OCI-LY1 (cell line): ENCODE measurements around the gene HOXA9.

Experiments
- H2AFZ ChIP-seq: fragments of 200-600 bp; sonication (generic), shearing (Covaris generic); 2 replicates; pipeline ENCODE4 v1.6.0; 2014; ENCODE audit warnings: antibody characterized with exemption, mild to moderate bottlenecking, low read length
- H3F3A ChIP-seq: fragments of 200-600 bp; sonication (generic), shearing (Covaris generic); 2 replicates; pipeline ENCODE4 v1.6.0; 2014; ENCODE audit warnings: mild to moderate bottlenecking, antibody characterized with exemption, low read length, moderate library complexity; ENCODE audit not compliant: insufficient read depth
- H3K27ac ChIP-seq: fragments of 200-600 bp; sonication (generic); 2 replicates; pipeline ENCODE4 v1.5.1; 2014; ENCODE audit warnings: low read length, mixed run types, mild to moderate bottlenecking, low read depth; ENCODE audit not compliant: poor library complexity, severe bottlenecking
- H3K27me3 ChIP-seq: fragments of 200-600 bp; sonication (generic); 2 replicates; pipeline ENCODE4 v1.6.0; 2014; ENCODE audit warnings: antibody characterized with exemption, mild to moderate bottlenecking, low read length, moderate library complexity; ENCODE audit not compliant: insufficient read depth
- H3K36me3 ChIP-seq: fragments of 200-600 bp; sonication (generic); 2 replicates; pipeline ENCODE4 v1.6.1; 2014; ENCODE audit warnings: mild to moderate bottlenecking, antibody characterized with exemption, low read length, moderate library complexity, mixed read lengths; ENCODE audit not compliant: insufficient read depth
- H3K4me1 ChIP-seq: fragments of 200-600 bp; sonication (generic); 2 replicates; pipeline ENCODE4 v1.5.1; 2014; ENCODE audit warnings: mild to moderate bottlenecking, low read length, moderate library complexity; ENCODE audit not compliant: insufficient read depth, severe bottlenecking
- H3K4me2 ChIP-seq: fragments of 200-600 bp; sonication (generic), shearing (Covaris generic); 2 replicates; pipeline ENCODE4 v1.6.1; 2014; ENCODE audit warnings: low read length
- H3K4me3 ChIP-seq: fragments of 200-600 bp; sonication (generic); 2 replicates; pipeline ENCODE4 v1.5.1; 2014; ENCODE audit warnings: low read length, low read depth, mild to moderate bottlenecking, mixed read lengths; ENCODE audit not compliant: poor library complexity, severe bottlenecking
- H3K79me2 ChIP-seq: fragments of 200-600 bp; shearing (Covaris generic); 2 replicates; pipeline ENCODE4 v1.6.1; 2016; ENCODE audit warnings: mixed run types, low read length, mixed read lengths; ENCODE audit not compliant: insufficient read depth
- H3K9ac ChIP-seq: fragments of 200-600 bp; sonication (generic), shearing (Covaris generic); 2 replicates; pipeline ENCODE4 v1.6.1; 2014; ENCODE audit warnings: mild to moderate bottlenecking, low read length, mixed read lengths
- H3K9me2 ChIP-seq: fragments of 200-600 bp; sonication (generic), shearing (Covaris generic); 2 replicates; pipeline ENCODE4 v1.6.1; 2014; ENCODE audit warnings: low read depth, mild to moderate bottlenecking, low read length, mixed read lengths
- H3K9me3 ChIP-seq: fragments of 200-600 bp; shearing (Covaris generic); 2 replicates; pipeline ENCODE4 v1.6.1; 2014; ENCODE audit warnings: low read length, mixed read lengths
- H4K20me1 ChIP-seq: fragments of 200-600 bp; sonication (generic), shearing (Covaris generic); 2 replicates; pipeline ENCODE4 v1.6.0; 2016; ENCODE audit warnings: mild to moderate bottlenecking, low read length; ENCODE audit not compliant: insufficient read depth
- EZH2 ChIP-seq: fragments of 200-600 bp; sonication (generic), shearing (Covaris generic); IDR thresholded peaks from 2 replicates; pipeline ENCODE4 v1.8.0; 2017; ENCODE audit warnings: borderline replicate concordance, mixed run types, mild to moderate bottlenecking, antibody characterized with exemption, low read length, moderate library complexity, mixed read lengths
- TF ChIP-seq, protein P1 (sequence below): fragments of 200-600 bp; sonication (generic), shearing (Covaris generic); IDR thresholded peaks from 2 replicates; pipeline ENCODE4 v1.5.1; 2017; ENCODE audit warnings: mild to moderate bottlenecking, antibody characterized with exemption, low read length, moderate library complexity, mixed read lengths

Gene HOXA9

DNA sequence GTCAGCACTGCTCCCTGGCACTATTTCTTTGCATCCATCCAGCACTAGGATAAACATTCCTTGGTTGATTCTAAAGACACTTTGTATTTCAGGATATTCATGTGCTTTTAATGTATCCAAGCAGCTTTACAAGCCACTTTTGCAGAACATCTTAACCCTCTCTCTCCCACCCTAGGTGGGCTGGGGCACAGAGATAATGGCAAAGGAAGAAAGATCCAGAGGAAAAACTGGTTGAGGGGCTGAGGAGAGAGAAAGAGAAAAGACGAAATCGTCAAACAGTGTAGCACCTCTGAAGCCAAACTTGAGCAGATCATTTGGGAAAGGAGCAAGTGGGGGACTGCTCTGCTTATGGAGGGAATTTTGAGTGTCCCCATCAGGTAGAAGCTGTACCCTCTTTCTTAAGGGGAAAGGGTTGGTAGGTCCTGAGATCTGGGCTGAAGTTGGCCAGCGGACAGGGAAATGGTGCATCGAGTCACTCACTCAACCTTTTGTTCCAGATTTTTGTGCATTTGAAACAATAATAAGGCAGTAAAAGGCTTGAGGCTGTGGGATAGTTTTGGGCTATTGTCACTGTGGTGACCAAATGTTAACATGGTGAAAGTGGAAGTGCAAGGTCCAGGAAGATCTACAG, 38.7 kb upstream of the HOXA9 start:
- Histone ChIP-seq H3K79me2 (no peaks in the 10 kb centered on the region), H4K20me1 (no peaks in the 10 kb centered on the region), H3K9me3 (no peaks in the 10 kb centered on the region), H3K4me2 (no peak overlapping the region), H3K36me3 (no peaks in the 10 kb centered on the region), H3K4me3 (no peak overlapping the region), H3K9me2 (no peaks in the 10 kb centered on the region), H3K9ac (no peak overlapping the region), H3K27me3 (peaks cover 9% of the 10 kb centered on the region), H3K4me1 (peaks cover 25% of the 10 kb centered on the region), H3F3A (no peaks in the 10 kb centered on the region), H2AFZ (no peak overlapping the region), H3K27ac (no peak overlapping the region)
- TF ChIP-seq EZH2, result no peak
- TF ChIP-seq, protein P1, sequence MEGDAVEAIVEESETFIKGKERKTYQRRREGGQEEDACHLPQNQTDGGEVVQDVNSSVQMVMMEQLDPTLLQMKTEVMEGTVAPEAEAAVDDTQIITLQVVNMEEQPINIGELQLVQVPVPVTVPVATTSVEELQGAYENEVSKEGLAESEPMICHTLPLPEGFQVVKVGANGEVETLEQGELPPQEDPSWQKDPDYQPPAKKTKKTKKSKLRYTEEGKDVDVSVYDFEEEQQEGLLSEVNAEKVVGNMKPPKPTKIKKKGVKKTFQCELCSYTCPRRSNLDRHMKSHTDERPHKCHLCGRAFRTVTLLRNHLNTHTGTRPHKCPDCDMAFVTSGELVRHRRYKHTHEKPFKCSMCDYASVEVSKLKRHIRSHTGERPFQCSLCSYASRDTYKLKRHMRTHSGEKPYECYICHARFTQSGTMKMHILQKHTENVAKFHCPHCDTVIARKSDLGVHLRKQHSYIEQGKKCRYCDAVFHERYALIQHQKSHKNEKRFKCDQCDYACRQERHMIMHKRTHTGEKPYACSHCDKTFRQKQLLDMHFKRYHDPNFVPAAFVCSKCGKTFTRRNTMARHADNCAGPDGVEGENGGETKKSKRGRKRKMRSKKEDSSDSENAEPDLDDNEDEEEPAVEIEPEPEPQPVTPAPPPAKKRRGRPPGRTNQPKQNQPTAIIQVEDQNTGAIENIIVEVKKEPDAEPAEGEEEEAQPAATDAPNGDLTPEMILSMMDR, result no peak

DNA sequence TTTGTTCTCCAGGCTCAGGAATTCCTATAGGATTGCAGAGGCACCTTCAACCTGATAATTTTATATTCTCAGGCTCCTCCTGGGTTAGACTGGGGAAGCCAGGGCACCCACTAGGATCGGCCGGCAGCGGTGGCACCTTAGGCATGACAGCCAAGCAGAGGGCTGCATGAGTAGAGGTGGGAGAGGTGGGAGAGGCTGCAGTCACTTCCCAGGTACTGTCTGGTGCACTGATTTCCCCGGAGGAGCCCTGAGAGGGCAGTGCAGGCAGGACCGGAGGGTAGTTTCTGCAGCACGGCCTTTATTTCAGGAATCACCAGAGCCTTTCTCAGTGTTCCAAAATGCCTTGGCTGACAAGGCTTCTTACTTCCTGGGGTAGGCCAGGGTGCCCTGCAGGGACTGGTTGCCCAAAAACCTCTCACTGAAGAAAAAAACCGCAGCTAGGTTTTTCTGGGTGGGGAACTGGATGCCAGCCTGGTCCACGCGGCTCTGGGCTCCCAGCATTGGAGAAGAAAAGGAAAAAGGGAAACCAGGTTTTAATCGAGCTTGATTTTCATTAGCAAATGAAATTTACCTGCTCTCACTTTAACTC, 38.1 kb upstream of the HOXA9 start:
- Histone ChIP-seq H3K27ac (no peak overlapping the region), H3K9me3 (no peaks in the 10 kb centered on the region), H3K79me2 (no peaks in the 10 kb centered on the region), H4K20me1 (no peaks in the 10 kb centered on the region), H3K36me3 (no peaks in the 10 kb centered on the region), H3K9ac (no peak overlapping the region), H2AFZ (no peak overlapping the region), H3F3A (no peaks in the 10 kb centered on the region), H3K9me2 (no peaks in the 10 kb centered on the region), H3K4me2 (no peak overlapping the region), H3K27me3 (peaks cover 5% of the 10 kb centered on the region; the same call in 1 of the 2 replicates), H3K4me3 (no peak overlapping the region), H3K4me1 (peaks cover 31% of the 10 kb centered on the region)
- no peak for TF ChIP-seq EZH2
- TF ChIP-seq, protein P1, result no peak

DNA sequence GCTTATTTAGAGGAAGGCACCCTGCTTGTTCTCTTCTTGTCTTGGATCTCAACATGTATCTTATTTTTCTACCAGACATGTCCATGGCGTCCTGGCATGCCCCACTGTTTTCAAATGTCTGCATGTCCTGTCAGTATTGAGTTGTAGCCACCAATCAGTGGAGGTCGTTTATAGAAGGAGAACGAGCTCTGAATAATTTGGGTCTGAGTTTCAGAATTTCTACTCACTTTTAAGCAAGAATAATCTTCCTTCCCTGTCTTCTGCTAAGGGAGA, 37.5 kb upstream of the HOXA9 start:
- Histone ChIP-seq H3K9ac (no peak overlapping the region), H2AFZ (no peak overlapping the region), H4K20me1 (no peaks in the 10 kb centered on the region), H3K79me2 (no peaks in the 10 kb centered on the region), H3K27me3 (peaks cover 5% of the 10 kb centered on the region; the same call in 1 of the 2 replicates), H3K9me2 (no peaks in the 10 kb centered on the region), H3K4me1 (peaks cover 32% of the 10 kb centered on the region), H3K27ac (no peak overlapping the region), H3F3A (no peaks in the 10 kb centered on the region), H3K9me3 (no peaks in the 10 kb centered on the region), H3K4me3 (no peak overlapping the region), H3K4me2 (no peak overlapping the region), H3K36me3 (no peaks in the 10 kb centered on the region)
- TF ChIP-seq, protein P1, result no peak
- no peak for TF ChIP-seq EZH2
